Frontal cortex (tissue), 4 donors: ENCODE data around the gene ITIH1. TPM values are rescaled to one million over a fixed set of nuclear protein-coding genes. Genes with fewer than 3 reads are reported as not detected.
"Not testable (repeated sequence)": the region's sequence is repeated elsewhere in the genome, so short reads cannot be mapped to it uniquely, and the experiment has no call there.

ENCODE experiments used
- DNase-seq, 2 donors: peaks; one replicate each; pipeline ENCODE4 v3.0.0; 2012; ENCODE audit warnings: low spot score in 2 of 2
- FAIRE-seq: peaks from 2 replicates; lab custom pipeline; 2012; peaks lifted over from hg19 to GRCh38; lab: Jason Lieb, UNC
- total RNA-seq: library from RNA; depleted of rRNA; stranded (reverse); fragments of >200 nt; gene quantifications from one replicate; pipeline ENCODE4 v1.2.3, GENCODE V29; 2014
- donor health status: control.
- donor health status: control.
- donor health status: control.

Gene ITIH1
- not detected for total RNA-seq

- DNase-seq: no peak
- FAIRE-seq: no peak
These were observed at the start of gene ITIH1 for GRCh38 chr3:52777127-52777958. ITIH1 (plus strand) TSS chr3:52777599; CDS start chr3:52777616, 17 bp downstream.

GRCh38 chr3:52728753-52729152 is 48.6 kb upstream of the ITIH1 start:
- FAIRE-seq, DNase-seq: not testable (repeated sequence)

GRCh38 chr3:52730681-52731080 is 46.7 kb upstream of the ITIH1 start:
- DNase-seq: no peak
- FAIRE-seq: no peak

- DNase-seq (no peak), FAIRE-seq (no peak)
These were observed 45.8 kb upstream of the ITIH1 start for GRCh38 chr3:52731590-52731989.

- DNase-seq (no peak), FAIRE-seq (no peak)
These were observed 44.0 kb upstream of the ITIH1 start for GRCh38 chr3:52733256-52733891.

- no peak for DNase-seq
- FAIRE-seq: no peak
These were observed 37.7 kb upstream of the ITIH1 start for GRCh38 chr3:52739730-52740129.

- no peak for FAIRE-seq
- DNase-seq: peak in 1 of 2 donors; percentile 39
These were observed 34.9 kb upstream of the ITIH1 start for GRCh38 chr3:52742418-52743041.

GRCh38 chr3:52743152-52743551 is 34.2 kb upstream of the ITIH1 start:
- FAIRE-seq: no peak

GRCh38 chr3:52743721-52744120 is 33.7 kb upstream of the ITIH1 start:
- no peak for FAIRE-seq
- DNase-seq: no peak

More at GRCh38 chr3:52743152-52743551, 34.2 kb upstream of the ITIH1 start:
- no peak for DNase-seq

- no peak for DNase-seq
- FAIRE-seq: no peak
These were observed 25.2 kb upstream of the ITIH1 start for GRCh38 chr3:52752045-52752660.

- FAIRE-seq (no peak), DNase-seq (no peak)
These were observed 23.0 kb upstream of the ITIH1 start for GRCh38 chr3:52754373-52754772.

GRCh38 chr3:52756141-52756540 is 21.3 kb upstream of the ITIH1 start:
- DNase-seq (no peak), FAIRE-seq (no peak)

- no peak for DNase-seq
- no peak for FAIRE-seq
These were observed 13.9 kb upstream of the ITIH1 start for GRCh38 chr3:52763466-52763865.

GRCh38 chr3:52769786-52770455 is 7.5 kb upstream of the ITIH1 start:
- DNase-seq: no peak
- FAIRE-seq: no peak

GRCh38 chr3:52770496-52771333 is 6.7 kb upstream of the ITIH1 start, which contains the start of gene NEK4:
NEK4 (minus strand) TSS chr3:52770940; CDS start chr3:52770746, 194 bp downstream.
- peak; percentile 85 to 89 for DNase-seq
- no peak for FAIRE-seq

GRCh38 chr3:52771334-52771681 is 6.1 kb upstream of the ITIH1 start:
- FAIRE-seq (no peak), DNase-seq (no peak)

- FAIRE-seq (no peak), DNase-seq (no peak)
These were observed 5.7 kb upstream of the ITIH1 start for GRCh38 chr3:52771702-52772101.

GRCh38 chr3:52773361-52774065 is 3.9 kb upstream of the ITIH1 start:
- DNase-seq: no peak

More at GRCh38 chr3:52773361-52774065, 3.9 kb upstream of the ITIH1 start:
- no peak for FAIRE-seq
